ENCODE data around the gene MAGEB3.

Gene MAGEB3

GRCh38 chrX:30270639-30271038, 40.2 kb downstream of the MAGEB3 start:
- TF ChIP-seq EZH2 (optimal IDR thresholded peaks at IDR 0.05; ENCODE audit: low read depth, low read length): no peak
- no peak for TF ChIP-seq CTCF (IDR thresholded peaks at IDR 0.05; ENCODE audit: low read length)
- TF ChIP-seq EZH2phosphoT487 (IDR thresholded peaks at IDR 0.05; ENCODE audit: low read length): no peak
- Histone ChIP-seq H3K4me3 (ENCODE audit: low read length) (no peak overlapping the region), H3K4me1 (ENCODE audit: low read length) (no peaks in the 10 kb centered on the region), H3K79me2 (ENCODE audit: low read length) (no peaks in the 10 kb centered on the region), H3K4me2 (ENCODE audit: low read depth, low read length) (no peak overlapping the region), H3K27ac (ENCODE audit: low read length) (no peak overlapping the region), H3K9me2 (replicated peaks; ENCODE audit: insufficient read depth, low read length) (no peaks in the 10 kb centered on the region), H3F3A (ENCODE audit: insufficient read depth, low read length) (no peaks in the 10 kb centered on the region), H3K36me3 (replicated peaks; ENCODE audit: insufficient read depth, low read length) (no peaks in the 10 kb centered on the region), H4K20me1 (ENCODE audit: insufficient read depth, low read length) (no peaks in the 10 kb centered on the region), H2AFZ (ENCODE audit: low read length) (no peak overlapping the region), H3K27me3 (replicated peaks; ENCODE audit: insufficient read depth, low read length) (no peaks in the 10 kb centered on the region), H3K9ac (ENCODE audit: low read length) (no peak overlapping the region), H3K9me3 (replicated peaks; ENCODE audit: insufficient read depth, low read length) (no peaks in the 10 kb centered on the region)
- no peak for DNase-seq

GRCh38 chrX:30275498-30275897, 45.0 kb downstream of the MAGEB3 start:
- Histone ChIP-seq H3F3A (ENCODE audit: insufficient read depth, low read length) (no peaks in the 10 kb centered on the region), H3K27me3 (replicated peaks; ENCODE audit: insufficient read depth, low read length) (no peaks in the 10 kb centered on the region), H3K79me2 (ENCODE audit: low read length) (no peaks in the 10 kb centered on the region), H3K4me1 (ENCODE audit: low read length) (no peaks in the 10 kb centered on the region), H3K4me3 (ENCODE audit: low read length) (no peak overlapping the region), H3K9me3 (replicated peaks; ENCODE audit: insufficient read depth, low read length) (no peaks in the 10 kb centered on the region), H3K9me2 (replicated peaks; ENCODE audit: insufficient read depth, low read length) (no peaks in the 10 kb centered on the region), H3K27ac (ENCODE audit: low read length) (no peak overlapping the region), H3K4me2 (ENCODE audit: low read depth, low read length) (no peak overlapping the region), H4K20me1 (ENCODE audit: insufficient read depth, low read length) (no peaks in the 10 kb centered on the region), H3K36me3 (replicated peaks; ENCODE audit: insufficient read depth, low read length) (no peaks in the 10 kb centered on the region), H3K9ac (ENCODE audit: low read length) (no peak overlapping the region), H2AFZ (ENCODE audit: low read length) (no peak overlapping the region)
- DNase-seq: no peak
- no peak for TF ChIP-seq EZH2 (optimal IDR thresholded peaks at IDR 0.05; ENCODE audit: low read depth, low read length)
- peak; percentile 19; the same call in 1 of the 2 replicates for TF ChIP-seq CTCF (IDR thresholded peaks at IDR 0.05; ENCODE audit: low read length)
- no peak for TF ChIP-seq EZH2phosphoT487 (IDR thresholded peaks at IDR 0.05; ENCODE audit: low read length)

- H3K4me2 ChIP-seq (ENCODE audit: low read depth, low read length): no peak overlapping the region
- no peaks in the 10 kb centered on the region for H3F3A ChIP-seq (ENCODE audit: insufficient read depth, low read length)
- no peaks in the 10 kb centered on the region for H3K27me3 ChIP-seq (replicated peaks; ENCODE audit: insufficient read depth, low read length)
- no peaks in the 10 kb centered on the region for H3K79me2 ChIP-seq (ENCODE audit: low read length)
- no peaks in the 10 kb centered on the region for H3K36me3 ChIP-seq (replicated peaks; ENCODE audit: insufficient read depth, low read length)
- no peaks in the 10 kb centered on the region for H3K9me2 ChIP-seq (replicated peaks; ENCODE audit: insufficient read depth, low read length)
- no peaks in the 10 kb centered on the region for H3K4me1 ChIP-seq (ENCODE audit: low read length)
- DNase-seq: no peak
- H3K9me3 ChIP-seq (replicated peaks; ENCODE audit: insufficient read depth, low read length): no peaks in the 10 kb centered on the region
- H2AFZ ChIP-seq (ENCODE audit: low read length): no peak overlapping the region
- H3K9ac ChIP-seq (ENCODE audit: low read length): no peak overlapping the region
- no peak for TF ChIP-seq EZH2 (optimal IDR thresholded peaks at IDR 0.05; ENCODE audit: low read depth, low read length)
- TF ChIP-seq CTCF (IDR thresholded peaks at IDR 0.05; ENCODE audit: low read length): no peak
- TF ChIP-seq EZH2phosphoT487 (IDR thresholded peaks at IDR 0.05; ENCODE audit: low read length): no peak
- H4K20me1 ChIP-seq (ENCODE audit: insufficient read depth, low read length): no peaks in the 10 kb centered on the region
- no peak overlapping the region for H3K4me3 ChIP-seq (ENCODE audit: low read length)
- H3K27ac ChIP-seq (ENCODE audit: low read length): no peak overlapping the region
These were observed 47.9 kb downstream of the MAGEB3 start for GRCh38 chrX:30278365-30278764.

Data from MM.1S (cell line).